K562 (cell line): ENCODE results near the gene ERCC3. TPM values are rescaled to one million over a fixed set of nuclear protein-coding genes. Genes with fewer than 3 reads are reported as not detected.

ENCODE experiments used
- ATAC-seq: fragments of 200-7000 bp; cut with Tn5 transposase; 3 replicates; pipeline ENCODE4 v1.9.1; 2020; ENCODE audit warnings: moderate library complexity
- BruUV-seq: library from RNA; stranded (reverse); fragments of 400-500 nt; replicated peaks from 2 replicates; lab custom pipeline; 2021; lab: Mats Ljungman, UMichigan
- CTCF ChIA-PET: fragments of 300-600 bp; formaldehyde crosslinking; extraction: SDS; loops from one replicate; lab custom pipeline; 2021; ENCODE audit warnings: low intra/inter-chr PET ratio; lab: Yijun Ruan, JAX
- POLR2A ChIA-PET: fragments of 300-600, 350-650 bp; sonication (Branson Sonifier 250); formaldehyde crosslinking; extraction: SDS; loops from one replicate; lab custom pipeline; 2021; ENCODE audit warnings: antibody characterized with exemption, inconsistent platforms; lab: Yijun Ruan, JAX
- DNase-seq, 4 experiments: peaks; one replicate each; pipeline versions ENCODE4 v3.0.0 to v3.0.0-alpha.2; 2011 to 2018; ENCODE audit warnings: low spot score in 3 of 4, mixed read lengths in 3 of 4; ENCODE audit errors: extremely low read depth in 1 of 4
- FAIRE-seq: peaks from 2 replicates; lab custom pipeline; 2011; peaks lifted over from hg19 to GRCh38; lab: Jason Lieb, UNC
- H2AFZ ChIP-seq: 2 replicates; pipeline ENCODE4 v1.6.0; 2011; ENCODE audit warnings: low read depth, low read length, control low read depth, inconsistent platforms
- H3K27ac ChIP-seq: fragments of 200-600 bp; 3 replicates; pipeline ENCODE4 v1.8.0; 2011; ENCODE audit warnings: low read depth, mild to moderate bottlenecking, control low read depth, inconsistent platforms, low read length, moderate library complexity, mixed read lengths; ENCODE audit errors: extremely low read depth
- H3K27me3 ChIP-seq, 2 experiments: fragments of 300-600 bp in 1 of 2; 2 replicates in 1 of 2; 3 replicates in 1 of 2; pipeline versions ENCODE4 v1.6.0 to v1.8.0; 2011; ENCODE audit warnings: inconsistent platforms in 2 of 2, low read length in 2 of 2, mild to moderate bottlenecking in 1 of 2, mixed read lengths in 1 of 2, moderate library complexity in 1 of 2; ENCODE audit not compliant: control insufficient read depth in 2 of 2, insufficient read depth in 2 of 2
- H3K36me3 ChIP-seq: fragments of 300-600 bp; 3 replicates; pipeline ENCODE4 v1.8.0; 2011; ENCODE audit warnings: mild to moderate bottlenecking, low read length, inconsistent platforms; ENCODE audit not compliant: control insufficient read depth, insufficient read depth
- H3K4me1 ChIP-seq, 2 experiments: fragments of 200-600 bp in 1 of 2; replicated peaks in 1 of 2; 2 replicates in 1 of 2; 3 replicates in 1 of 2; pipeline versions ENCODE4 v1.5.1 to v1.8.0; 2011; ENCODE audit warnings: inconsistent platforms in 2 of 2, low read length in 2 of 2, mild to moderate bottlenecking in 1 of 2, mixed read lengths in 1 of 2, moderate library complexity in 1 of 2; ENCODE audit not compliant: control insufficient read depth in 2 of 2, insufficient read depth in 2 of 2
- H3K4me2 ChIP-seq: 2 replicates; pipeline ENCODE4 v1.6.1; 2011; ENCODE audit warnings: low read length, control low read depth, inconsistent platforms, mixed read lengths; ENCODE audit not compliant: insufficient read depth
- H3K4me3 ChIP-seq: fragments of 200-600 bp; sonication (generic), shearing (Covaris generic); 2 replicates; pipeline ENCODE4 v1.5.1; 2016; ENCODE audit warnings: control low read depth, inconsistent platforms
- H3K79me2 ChIP-seq: fragments of 200-600 bp; 3 replicates; pipeline ENCODE4 v1.8.0; 2011; ENCODE audit warnings: low read length, inconsistent platforms; ENCODE audit not compliant: control insufficient read depth, insufficient read depth
- H3K9ac ChIP-seq, 2 experiments: 2 replicates each; pipeline versions ENCODE4 v1.6.0 to v1.6.1; 2011; ENCODE audit warnings: low read depth in 2 of 2, low read length in 2 of 2, control low read depth in 1 of 2, inconsistent platforms in 1 of 2, mild to moderate bottlenecking in 1 of 2, mixed read lengths in 1 of 2; ENCODE audit not compliant: insufficient read depth in 1 of 2
- H3K9me1 ChIP-seq: one replicate; pipeline ENCODE4 v1.6.0; 2011; ENCODE audit warnings: inconsistent platforms, mild to moderate bottlenecking, low read length, moderate library complexity; ENCODE audit not compliant: control insufficient read depth, insufficient read depth
- H3K9me3 ChIP-seq: replicated peaks from 2 replicates; pipeline ENCODE4 v1.5.1; 2011; ENCODE audit warnings: low read depth, low read length, inconsistent platforms; ENCODE audit not compliant: control insufficient read depth, insufficient read depth
- H4K20me1 ChIP-seq: replicated peaks from 2 replicates; pipeline ENCODE4 v1.6.1; 2011; ENCODE audit warnings: low read length, inconsistent platforms, mixed read lengths; ENCODE audit not compliant: control insufficient read depth, insufficient read depth
- ETV1 ChIP-seq: fragments of 450-650 bp; conservative IDR thresholded peaks from 2 replicates; pipeline ENCODE4 v1.6.1; 2016; ENCODE audit warnings: missing genetic modification characterization, control low read depth, low read depth, missing compliant biosample characterization
- TRIM24 ChIP-seq, 2 experiments: fragments of 450-650 bp; IDR thresholded peaks; 2 replicates each; pipeline ENCODE4 v1.6.1; 2016
- ZNF224 ChIP-seq: sonication (generic); formaldehyde crosslinking; IDR thresholded peaks from 2 replicates; pipeline ENCODE4 v1.8.0; 2022; ENCODE audit warnings: mild to moderate bottlenecking, missing genetic modification reagents
- ZNF512 ChIP-seq: IDR thresholded peaks from 2 replicates; pipeline ENCODE4 v1.6.1; 2016; ENCODE audit warnings: missing genetic modification characterization, missing compliant biosample characterization
- WGBS: fragments of 100-300 bp; shearing (Covaris generic); methylation state at CpG from one replicate; pipeline ENCODE4 v1.1.6; 2016; ENCODE audit warnings: low coverage, mixed read lengths; ENCODE audit not compliant: insufficient coverage; ENCODE audit errors: missing lambda C conversion rate; 5-methylcytosine and 5-hydroxymethylcytosine counted together
- in situ Hi-C: fragments of 300-500 bp; cut with MboI; formaldehyde crosslinking; loops from 4 replicates; pipeline ENCODE4 v1.15.0; 2018; ENCODE audit warnings: inconsistent platforms, mixed read lengths
- intact Hi-C: fragments of 100-400 bp; cut with micrococcal nuclease; formaldehyde crosslinking; loops from 2 replicates; pipeline ENCODE4 v1.14.2; 2022
- polyA plus RNA-seq, 8 experiments: library from polyadenylated mRNA; depleted of rRNA in 4 of 8; stranded (reverse) in 5 of 8; unstranded in 3 of 8; fragments of >200 nt; fragmentation: Nextera tagmentation in 2 of 8; fragmentation: Illumina TruSeq in 1 of 8; extraction: Ambion mirVana in 2 of 8; extraction: Trizol in 1 of 8; gene quantifications; 2 replicates each; pipeline versions ENCODE4 v1.2.1 to v1.2.3, GENCODE V29; 2011 to 2014; ENCODE audit warnings: inconsistent platforms in 1 of 8, missing spikeins in 1 of 8
- total RNA-seq, 7 experiments: library from RNA; depleted of rRNA in 6 of 7; stranded (reverse); fragments of >200 nt in 6 of 7; fragmentation: Illumina TruSeq in 2 of 7; extraction: Trizol in 2 of 7; gene quantifications; 2 replicates each; pipeline versions ENCODE4 v1.2.1 to v1.2.3, GENCODE V29; 2011 to 2021; ENCODE audit warnings: low replicate concordance in 1 of 7

Gene ERCC3
- total and polyA plus RNA-seq, 9 of the 15 experiments (the other 6 are each of a cell fraction or from before 2014, with no cell fraction given), result 17.9 to 61.5 (median 43.1) TPM

GRCh38 chr2:127235082-127235702 is 58.8 kb downstream of the ERCC3 start:
- peaks cover 7 to 11% of the 10 kb centered on the region in 2 experiments for H3K27me3 ChIP-seq
- no peak for FAIRE-seq
- POLR2A ChIA-PET, result interaction anchor here (1.3 kb wide), 1 partner anchor 11 kb away, joined by 4 read pairs; no protein-coding TSS in a partner anchor
- no peaks in the 10 kb centered on the region for H4K20me1 ChIP-seq
- H3K4me3 ChIP-seq, result no peak overlapping the region
- H3K4me1 ChIP-seq, result no peaks in the 10 kb centered on the region
- 2% methylated on average over 5 of the region's 6 CpGs for WGBS
- H3K9me3 ChIP-seq, result no peaks in the 10 kb centered on the region
- no TSS peak for BruUV-seq
- no peak for DNase-seq
- H3K36me3 ChIP-seq, result no peaks in the 10 kb centered on the region
- CTCF ChIA-PET, result no interaction called here
- no peaks in the 10 kb centered on the region for H3K9me1 ChIP-seq
- no peak overlapping the region for H3K9ac ChIP-seq
- in situ Hi-C loops, result no loop called here
- no peak overlapping the region for H3K27ac ChIP-seq
- no peak overlapping the region for H2AFZ ChIP-seq
- TF ChIP-seq ZNF224 (no peak), ZNF512 (tag) (peak; percentile 52; the same call in 1 of the 2 replicates)
- no peak overlapping the region for H3K4me2 ChIP-seq
- ATAC-seq, result no peak
- no peaks in the 10 kb centered on the region for H3K79me2 ChIP-seq
- intact Hi-C loops, result no loop called here

- H3K4me2 ChIP-seq, result no peak overlapping the region
- ChIA-PET POLR2A (no interaction called here), CTCF (no interaction called here)
- FAIRE-seq (no peak), ATAC-seq (no peak), DNase-seq (no peak)
- no peaks in the 10 kb centered on the region for H3K9me3 ChIP-seq
- no peak overlapping the region for H2AFZ ChIP-seq
- TF ChIP-seq TRIM24 (IDR thresholded peaks at IDR 0.05) (0 out of 4 replicates have a peak, but pooled peaks of 1 of the 2 experiments have one; percentile 11), ETV1 (tag) (no peak)
- intact Hi-C loops (no loop called here), in situ Hi-C loops (no loop called here)
- no peaks in the 10 kb centered on the region for H3K79me2 ChIP-seq
- no peaks in the 10 kb centered on the region for H3K4me1 ChIP-seq
- peaks cover 7 to 25% of the 10 kb centered on the region in 2 experiments for H3K27me3 ChIP-seq
- no peak overlapping the region for H3K4me3 ChIP-seq
- H3K36me3 ChIP-seq, result no peaks in the 10 kb centered on the region
- no peak overlapping the region for H3K27ac ChIP-seq
- no peaks in the 10 kb centered on the region for H4K20me1 ChIP-seq
- no peak overlapping the region for H3K9ac ChIP-seq
- WGBS, result 32% methylated on average over 8 of the region's 8 CpGs
- no peaks in the 10 kb centered on the region for H3K9me1 ChIP-seq
- no TSS peak for BruUV-seq
These were observed 60.2 kb downstream of the ERCC3 start for GRCh38 chr2:127233710-127234109.
